HEK293T (cell line): ENCODE results near the gene WDR93.
A peak's percentile ranks its signal among the peaks of the same experiment; 100 is the strongest.

ENCODE experiments used
- CTCF ChIA-PET: fragments of 350-600 bp; formaldehyde crosslinking; extraction: SDS; loops from one replicate; lab custom pipeline; 2021; ENCODE audit warnings: antibody characterized with exemption, inconsistent platforms; lab: Yijun Ruan, JAX
- POLR2A ChIA-PET: fragments of 350-600 bp; formaldehyde crosslinking; extraction: SDS; loops from one replicate; lab custom pipeline; 2020; ENCODE audit warnings: antibody characterized with exemption, inconsistent platforms; lab: Yijun Ruan, JAX
- DNase-seq: peaks from one replicate; pipeline ENCODE4 v3.0.0; 2012; ENCODE audit warnings: mixed read lengths; ENCODE audit errors: extremely low spot score
- ARNT ChIP-seq: fragments of 450-650 bp; IDR thresholded peaks from 2 replicates; pipeline ENCODE4 v1.6.1; 2017; ENCODE audit warnings: mild to moderate bottlenecking
- BHLHE40 ChIP-seq: fragments of 450-650 bp; IDR thresholded peaks from 2 replicates; pipeline ENCODE4 v1.6.1; 2016; ENCODE audit warnings: mild to moderate bottlenecking, moderate library complexity, borderline replicate concordance
- CTBP1 ChIP-seq: fragments of 450-650 bp; IDR thresholded peaks from 2 replicates; pipeline ENCODE4 v1.6.1; 2016; ENCODE audit warnings: borderline replicate concordance
- ELF4 ChIP-seq: fragments of 450-650 bp; IDR thresholded peaks from 2 replicates; pipeline ENCODE4 v1.6.1; 2017; ENCODE audit warnings: antibody characterized with exemption
- FOXA1 ChIP-seq: fragments of 450-650 bp; IDR thresholded peaks from 2 replicates; pipeline ENCODE4 v1.6.1; 2016; ENCODE audit warnings: mild to moderate bottlenecking
- FOXK2 ChIP-seq: fragments of 450-650 bp; IDR thresholded peaks from 2 replicates; pipeline ENCODE4 v1.6.1; 2016; ENCODE audit warnings: mild to moderate bottlenecking
- FOXM1 ChIP-seq: fragments of 450-650 bp; IDR thresholded peaks from 2 replicates; pipeline ENCODE4 v1.6.1; 2017; ENCODE audit warnings: mild to moderate bottlenecking, borderline replicate concordance
- HDGF ChIP-seq: fragments of 450-650 bp; IDR thresholded peaks from 2 replicates; pipeline ENCODE4 v1.6.1; 2017; ENCODE audit warnings: antibody characterized with exemption, borderline replicate concordance
- L3MBTL2 ChIP-seq: fragments of 450-650 bp; conservative IDR thresholded peaks from 2 replicates; pipeline ENCODE4 v1.6.1; 2016; ENCODE audit warnings: mild to moderate bottlenecking
- LEF1 ChIP-seq: fragments of 450-650 bp; IDR thresholded peaks from 2 replicates; pipeline ENCODE4 v1.6.1; 2017; ENCODE audit warnings: mild to moderate bottlenecking, borderline replicate concordance
- NFRKB ChIP-seq: fragments of 450-650 bp; IDR thresholded peaks from 2 replicates; pipeline ENCODE4 v1.6.1; 2016; ENCODE audit warnings: mild to moderate bottlenecking, moderate library complexity
- PKNOX1 ChIP-seq: fragments of 450-650 bp; IDR thresholded peaks from 2 replicates; pipeline ENCODE4 v1.6.1; 2016
- SP1 ChIP-seq: fragments of 450-650 bp; IDR thresholded peaks from 2 replicates; pipeline ENCODE4 v1.6.1; 2017
- SUZ12 ChIP-seq: fragments of 450-650 bp; IDR thresholded peaks from 2 replicates; pipeline ENCODE4 v1.6.1; 2016; ENCODE audit warnings: mild to moderate bottlenecking
- TARDBP ChIP-seq: fragments of 450-650 bp; IDR thresholded peaks from 2 replicates; pipeline ENCODE4 v1.6.1; 2016
- ZNF384 ChIP-seq: fragments of 450-650 bp; IDR thresholded peaks from 2 replicates; pipeline ENCODE4 v1.6.1; 2016

Gene WDR93

GRCh38 chr15:89750560-89751542 is 60.2 kb downstream of the WDR93 start, which contains the start of gene MESP1:
Gene MESP1 (minus strand): TSS chr15:89751249. CDS start chr15:89751231, 18 bp downstream.
- DNase-seq: peak; percentile 98
- ChIA-PET CTCF (interaction anchor here (0.5 to 2.7 kb wide), 5 partner anchors 10 to 554 kb away, joined by 3 to 16 read pairs (median 4); no protein-coding TSS in a partner anchor), POLR2A (interaction anchor here (0.6 to 1.6 kb wide), 13 partner anchors 10 to 162 kb away, joined by 3 to 9 read pairs (median 4); partner anchors contain the start of genes AP3S2, ARPIN and MESP2)
- TF ChIP-seq TARDBP: no peak
- TF ChIP-seq L3MBTL2: peak; percentile 76; the same call in 1 of the 2 replicates
- 0 out of 2 replicates have a peak, but pooled peaks have one; percentile 29 for TF ChIP-seq HDGF

GRCh38 chr15:89751748-89752147 is 61.1 kb downstream of the WDR93 start:
- no peak for DNase-seq
- ChIA-PET POLR2A (interaction anchor here (0.6 to 1.3 kb wide), 5 partner anchors 9 to 46 kb away, joined by 3 to 6 read pairs (median 4); partner anchors contain the start of gene MESP2), CTCF (interaction anchor here (1.2 to 2.7 kb wide), 3 partner anchors 10 to 21 kb away, joined by 4 to 16 read pairs (median 6); no protein-coding TSS in a partner anchor)
- TF ChIP-seq CTBP1 (no peak), NFRKB (no peak), L3MBTL2 (no peak), HDGF (no peak), TARDBP (no peak), SP1 (no peak), PKNOX1 (no peak), SUZ12 (no peak), FOXM1 (no peak), ZNF384 (no peak), FOXK2 (no peak), FOXA1 (no peak), ARNT (no peak), BHLHE40 (no peak), ELF4 (no peak), LEF1 (no peak)

GRCh38 chr15:89753855-89754254 is 63.2 kb downstream of the WDR93 start:
- DNase-seq: no peak
- CTCF ChIA-PET: interaction anchor here (0.5 to 1.0 kb wide), 2 partner anchors 121 to 176 kb away, joined by 4 to 7 read pairs; no protein-coding TSS in a partner anchor
- TF ChIP-seq LEF1: no peak
- no peak for TF ChIP-seq SP1
- TF ChIP-seq TARDBP: no peak
- no peak for TF ChIP-seq FOXK2
- TF ChIP-seq HDGF: no peak
- no peak for TF ChIP-seq L3MBTL2
- TF ChIP-seq SUZ12: no peak
- no peak for TF ChIP-seq BHLHE40
- no peak for TF ChIP-seq ARNT
- no peak for TF ChIP-seq ZNF384
- no peak for TF ChIP-seq NFRKB
- POLR2A ChIA-PET: interaction anchor here (1.4 kb wide), 1 partner anchor 140 kb away, joined by 5 read pairs; the partner anchor contains the start of gene AP3S2

GRCh38 chr15:89754361-89755154 is 63.9 kb downstream of the WDR93 start:
- no peak for TF ChIP-seq FOXM1
- TF ChIP-seq SP1: no peak
- TF ChIP-seq FOXA1: no peak
- TF ChIP-seq SUZ12: no peak
- TF ChIP-seq L3MBTL2: no peak
- TF ChIP-seq HDGF: no peak
- TF ChIP-seq ELF4: no peak
- TF ChIP-seq NFRKB: no peak
- no peak for TF ChIP-seq ZNF384
- TF ChIP-seq PKNOX1: no peak
- TF ChIP-seq FOXK2: no peak
- TF ChIP-seq CTBP1: no peak
- no peak for TF ChIP-seq LEF1
- no peak for TF ChIP-seq ARNT
- TF ChIP-seq TARDBP: no peak
- TF ChIP-seq BHLHE40: no peak
- ChIA-PET CTCF (interaction anchor here (0.5 to 1.5 kb wide), 3 partner anchors 120 to 175 kb away, joined by 3 to 4 read pairs (median 3); no protein-coding TSS in a partner anchor), POLR2A (interaction anchor here (0.6 to 1.9 kb wide), 3 partner anchors 11 to 653 kb away, joined by 3 to 4 read pairs (median 3); no protein-coding TSS in a partner anchor)
- DNase-seq: no peak

GRCh38 chr15:89755701-89756100 is 65.1 kb downstream of the WDR93 start:
- DNase-seq: no peak
- ChIA-PET POLR2A (interaction anchor here (1.3 to 1.9 kb wide), 2 partner anchors 12 to 13 kb away, joined by 3 to 4 read pairs; no protein-coding TSS in a partner anchor), CTCF (interaction anchor here (1.0 to 1.5 kb wide), 2 partner anchors 119 to 133 kb away, joined by 3 read pairs; no protein-coding TSS in a partner anchor)
- TF ChIP-seq L3MBTL2 (no peak), CTBP1 (no peak), SP1 (no peak), NFRKB (no peak), ARNT (no peak), ZNF384 (no peak), FOXK2 (no peak), ELF4 (no peak), LEF1 (no peak), TARDBP (no peak), BHLHE40 (no peak), FOXA1 (no peak), SUZ12 (no peak)
